CD1c-positive myeloid dendritic cell (primary cell): Measurements from ENCODE around the gene CCL18.
"Not testable (repeated sequence)": the region's sequence is repeated elsewhere in the genome, so short reads cannot be mapped to it uniquely, and the experiment has no call there.

Experiments
- DNase-seq: peaks from one replicate; pipeline ENCODE4 v3.0.0-alpha.2; 2016; ENCODE audit errors: extremely low spot score

Gene CCL18, protein sequence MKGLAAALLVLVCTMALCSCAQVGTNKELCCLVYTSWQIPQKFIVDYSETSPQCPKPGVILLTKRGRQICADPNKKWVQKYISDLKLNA

GRCh38 chr17:36063786-36064541 is at the start of gene CCL18:
CCL18 (plus strand) TSS chr17:36064272; CDS start chr17:36064343, 71 bp downstream.
- no peak for DNase-seq

- DNase-seq = no peak
Observed at GRCh38 chr17:36014946-36015345, 49.1 kb upstream of the CCL18 start.

DNA sequence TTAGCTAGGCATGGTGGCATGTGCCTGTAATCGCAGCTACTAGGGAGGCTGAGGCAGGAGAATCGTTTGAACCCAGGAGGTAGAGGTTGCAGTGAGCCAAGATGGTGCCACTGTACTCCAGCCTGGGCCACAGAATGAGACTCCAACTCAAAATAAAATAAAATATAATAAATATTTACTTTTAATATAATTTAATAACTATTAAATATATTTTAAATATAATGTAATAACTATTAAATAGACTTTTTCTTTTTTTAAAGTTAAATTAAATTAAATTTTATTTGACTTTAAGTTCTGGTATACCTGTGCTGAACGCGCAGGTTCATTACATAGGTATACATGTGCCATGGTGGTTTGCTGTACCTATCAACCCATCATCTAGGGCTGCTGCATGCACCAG is 48.2 kb upstream of the CCL18 start:
- not testable (repeated sequence) for DNase-seq

DNA sequence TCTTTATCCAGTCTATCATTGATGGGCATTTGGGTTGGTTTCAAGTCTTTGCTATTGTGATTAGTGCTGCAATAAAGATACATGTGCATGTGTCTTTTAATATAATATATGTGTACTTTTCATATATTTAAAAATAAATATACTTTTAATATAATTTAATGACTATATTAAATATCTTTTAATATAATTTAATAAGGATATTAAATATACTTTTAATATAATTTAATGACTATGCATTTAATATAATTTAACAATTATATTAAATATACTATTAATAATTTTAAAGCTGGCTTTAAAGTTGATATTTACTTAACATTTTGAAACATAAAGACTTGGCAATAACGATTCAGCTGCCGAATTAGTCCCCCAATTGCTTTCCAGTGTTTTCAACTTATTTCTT is 47.5 kb upstream of the CCL18 start:
- no peak for DNase-seq

GRCh38 chr17:36017799-36018198 is 46.3 kb upstream of the CCL18 start, which contains the start of gene CCL23:
CCL23 (minus strand) TSS chr17:36017972; CDS start chr17:36017897, 75 bp downstream.
- peak; percentile 65 for DNase-seq

- DNase-seq = no peak
Observed at GRCh38 chr17:36019423-36019822, 44.6 kb upstream of the CCL18 start.

DNA sequence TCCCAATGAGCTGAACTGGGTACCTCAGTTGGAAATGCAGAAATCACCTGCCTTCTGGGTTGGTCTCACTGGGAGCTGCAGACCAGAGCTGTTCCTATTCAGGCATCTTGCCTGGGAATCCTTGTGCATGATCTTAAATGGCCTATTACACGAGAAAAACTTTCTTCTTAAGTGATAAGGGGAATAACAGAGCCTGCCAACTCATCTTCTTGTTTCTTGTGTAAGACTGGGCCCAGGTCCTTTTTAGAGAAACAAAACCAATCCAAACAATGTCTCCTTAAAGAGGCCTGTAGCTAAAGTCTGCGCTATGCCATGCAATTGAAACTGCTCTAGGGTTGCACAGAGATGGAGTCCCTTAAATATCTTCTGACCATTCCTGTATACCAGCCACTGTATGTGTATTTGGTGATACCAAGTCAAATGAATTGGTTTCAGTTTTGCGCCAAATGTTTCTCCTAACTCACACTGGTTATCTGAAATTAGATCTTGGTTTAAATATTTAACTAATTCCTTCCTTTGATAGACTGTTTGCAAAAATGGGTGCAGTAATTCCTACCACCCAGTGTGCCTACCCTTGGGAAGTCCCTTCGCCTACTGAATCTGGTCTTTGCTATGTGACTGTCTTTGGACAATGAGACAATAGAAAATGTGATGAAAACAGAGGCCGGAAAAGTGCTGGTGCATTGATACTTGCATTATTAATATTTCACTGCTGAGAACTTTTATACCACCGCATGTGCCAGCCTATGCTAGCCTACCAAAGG is 39.8 kb upstream of the CCL18 start:
- no peak for DNase-seq

DNA sequence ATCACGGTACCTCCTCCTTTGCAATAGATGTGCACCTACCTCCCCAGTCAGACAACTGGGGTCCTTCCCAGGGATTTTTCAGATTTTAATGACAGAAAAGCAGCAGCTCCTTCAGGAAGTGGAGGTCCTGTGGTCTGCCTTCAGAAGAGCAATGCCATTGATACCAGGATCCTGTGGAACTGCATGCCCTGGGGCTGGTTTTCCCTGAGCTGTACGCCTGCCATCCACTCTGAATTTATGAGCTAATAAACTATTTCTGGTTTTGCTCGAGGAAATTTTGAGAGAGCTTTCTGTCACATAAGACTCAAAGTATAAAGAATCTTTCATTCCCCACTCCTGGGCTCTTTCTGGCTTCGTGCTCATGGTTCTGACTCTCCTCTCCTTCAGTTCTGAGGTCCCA is 36.3 kb upstream of the CCL18 start:
- DNase-seq = no peak

DNA sequence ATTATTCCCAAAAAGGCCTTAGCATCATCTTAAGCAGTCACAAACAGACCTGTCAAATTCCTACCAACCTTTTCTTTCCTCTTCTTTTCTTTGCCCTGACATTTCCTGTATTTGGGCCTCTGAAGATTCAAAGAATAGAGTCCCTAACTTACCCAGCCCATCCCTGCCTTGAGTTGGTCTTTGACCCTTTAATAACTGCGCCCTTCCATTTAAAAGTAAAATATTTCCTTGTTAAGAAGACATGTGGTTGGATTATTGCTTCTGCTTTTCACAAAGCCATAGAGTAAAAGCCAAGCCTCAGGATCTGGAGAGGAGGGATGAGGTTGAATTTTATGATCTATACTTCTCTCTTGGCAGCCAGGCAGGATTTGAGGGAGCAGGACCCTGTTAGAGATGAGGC is 33.1 kb upstream of the CCL18 start:
- DNase-seq = no peak

DNA sequence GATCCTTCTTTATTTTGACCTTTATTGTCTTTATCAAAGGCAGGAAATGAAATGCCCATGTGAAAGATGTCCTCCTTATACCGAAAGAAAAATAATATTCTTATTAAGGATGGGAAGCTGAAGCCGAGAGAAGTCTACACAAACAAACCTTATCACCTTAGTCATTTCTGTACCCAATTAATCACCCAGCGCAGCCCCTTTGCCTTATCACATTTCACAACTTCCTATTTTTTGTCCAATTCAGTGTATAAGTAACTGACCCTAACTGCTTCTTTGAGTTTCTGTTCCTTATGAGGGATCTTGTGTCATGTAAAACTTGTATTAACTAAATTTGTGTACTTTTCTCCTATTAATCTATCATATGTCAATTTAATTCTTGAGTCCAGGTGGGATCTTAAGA is 29.9 kb upstream of the CCL18 start:
- DNase-seq = peak; percentile 91

GRCh38 chr17:36036235-36036634 is 27.8 kb upstream of the CCL18 start:
- peak; percentile 90 for DNase-seq

DNA sequence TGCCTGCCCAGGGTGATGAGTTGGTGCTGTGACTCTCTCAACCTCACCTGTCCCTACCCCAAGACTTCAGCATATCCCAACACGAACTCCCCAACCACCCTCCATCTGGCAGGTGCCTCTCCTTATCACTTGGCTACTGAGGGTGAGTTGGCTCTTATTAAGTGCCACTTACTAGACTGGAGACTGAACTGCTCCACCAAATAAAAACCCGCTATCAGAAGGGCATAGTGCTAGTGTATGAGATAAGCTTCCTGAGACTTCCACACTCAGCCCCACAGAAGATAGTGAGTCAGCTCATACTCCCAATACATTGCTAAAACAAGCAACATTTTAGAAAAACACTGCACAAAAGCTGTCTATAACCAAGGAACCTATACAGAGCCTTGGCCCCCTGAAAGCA is 16.0 kb upstream of the CCL18 start:
- DNase-seq = no peak

GRCh38 chr17:36049643-36050042 is 14.4 kb upstream of the CCL18 start:
- no peak for DNase-seq

DNA sequence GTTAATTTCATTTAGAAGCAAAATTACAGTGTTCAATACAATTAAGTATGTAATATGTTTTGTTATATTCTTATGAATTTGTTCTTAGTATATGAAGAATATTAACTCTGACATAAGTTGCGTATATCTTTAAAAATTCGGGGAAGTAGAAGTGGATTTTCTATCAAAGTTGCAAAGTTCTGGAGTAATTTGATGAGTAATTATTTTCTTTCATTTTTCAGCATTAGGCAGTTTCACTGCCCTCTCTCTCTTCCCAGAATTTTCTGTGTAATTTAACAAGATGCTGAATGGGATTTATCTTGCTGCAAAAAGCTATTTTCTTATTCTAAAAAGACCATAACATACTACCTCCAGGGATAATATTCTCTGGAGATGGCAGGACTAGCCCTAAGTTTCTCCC is 8.9 kb upstream of the CCL18 start:
- DNase-seq = peak; percentile 52

GRCh38 chr17:36055921-36056520 is 8.1 kb upstream of the CCL18 start:
- DNase-seq = peak; percentile 80

DNA sequence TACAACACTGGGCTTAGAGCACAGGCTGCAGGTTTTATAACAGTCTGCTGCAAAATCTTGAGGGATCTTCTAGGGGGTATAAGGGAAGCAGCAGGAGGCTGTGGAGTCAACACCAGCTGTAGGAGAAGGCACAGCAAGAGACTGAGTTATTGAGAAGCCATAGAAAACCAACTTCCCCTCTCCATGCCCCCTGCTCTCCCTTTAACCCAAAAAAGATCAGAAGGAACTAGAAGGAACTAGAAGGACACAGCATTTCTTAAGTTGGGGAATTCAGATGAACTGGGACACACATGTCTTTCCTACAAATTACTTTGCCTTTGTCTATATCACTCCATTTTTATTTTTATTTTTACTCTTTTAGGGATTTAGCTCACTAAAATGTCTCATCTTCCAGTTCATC is 6.2 kb upstream of the CCL18 start:
- DNase-seq = peak; percentile 64

DNA sequence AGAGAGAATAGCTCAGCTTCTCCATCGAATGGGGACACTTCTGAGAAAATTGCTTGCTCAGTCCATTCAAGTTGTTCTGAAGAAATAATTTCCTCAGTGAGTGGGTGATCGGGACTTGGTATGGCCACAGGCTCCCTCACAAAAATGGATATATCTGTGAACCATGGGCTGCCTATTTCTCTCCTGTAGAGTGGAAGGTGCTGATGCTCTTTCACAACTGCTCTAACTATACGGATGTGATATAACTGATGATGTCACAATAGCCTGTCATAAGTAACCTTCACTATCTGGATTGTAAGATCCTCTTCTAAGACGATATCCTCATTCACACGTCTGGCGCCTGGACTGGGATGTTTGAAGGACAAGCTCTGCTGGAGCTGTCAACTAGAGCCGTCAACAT is 4.7 kb upstream of the CCL18 start:
- peak; percentile 65 for DNase-seq

DNA sequence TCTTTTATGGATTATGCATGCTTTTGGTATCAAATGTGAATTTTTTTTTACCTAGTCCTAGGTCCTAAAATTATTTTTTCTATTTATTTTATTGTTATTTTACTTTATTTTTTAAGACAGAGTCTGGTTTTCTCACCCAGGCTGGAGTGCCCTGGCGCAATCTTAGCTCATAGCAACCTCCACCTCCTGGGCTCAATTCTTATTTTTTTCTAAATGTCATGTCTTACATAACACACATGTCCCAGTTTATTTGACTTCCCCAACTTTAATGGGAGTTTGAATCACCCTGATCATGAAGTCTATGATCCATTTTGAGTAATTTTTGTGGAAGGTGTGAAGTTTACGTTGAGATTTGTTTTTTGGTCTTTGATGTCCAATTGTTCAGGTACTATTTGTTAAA is 3.3 kb upstream of the CCL18 start:
- peak; percentile 20 for DNase-seq

DNA sequence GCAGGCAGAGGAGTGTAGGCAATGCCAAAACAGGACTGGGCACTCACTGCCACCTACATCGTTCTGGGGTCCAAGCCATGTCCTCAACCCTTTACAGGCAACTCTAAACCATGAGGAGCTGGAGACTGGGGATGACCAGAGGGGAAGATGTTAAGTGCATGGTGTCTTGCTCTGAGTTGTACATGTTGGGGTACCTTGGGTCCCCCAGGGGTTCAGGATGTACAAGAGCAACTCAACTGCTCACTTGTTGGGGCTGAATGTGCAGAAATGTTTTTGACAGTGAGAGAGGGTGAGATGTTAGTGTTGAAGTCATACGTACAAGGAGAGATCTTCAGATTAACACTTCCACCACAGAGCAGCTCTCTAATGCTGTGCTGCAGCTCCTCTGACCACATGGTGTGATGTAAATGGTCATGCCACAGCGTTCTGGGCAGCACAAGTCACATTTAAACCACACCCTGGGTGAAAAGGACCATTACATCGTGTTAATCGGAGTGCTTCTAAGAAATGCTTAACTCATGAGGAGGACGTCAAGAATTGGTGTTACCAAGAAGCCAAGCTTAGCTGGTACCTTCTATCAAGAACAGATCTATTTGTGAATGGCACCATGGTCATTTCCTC is 2.4 kb downstream of the CCL18 start:
- DNase-seq = no peak

DNA sequence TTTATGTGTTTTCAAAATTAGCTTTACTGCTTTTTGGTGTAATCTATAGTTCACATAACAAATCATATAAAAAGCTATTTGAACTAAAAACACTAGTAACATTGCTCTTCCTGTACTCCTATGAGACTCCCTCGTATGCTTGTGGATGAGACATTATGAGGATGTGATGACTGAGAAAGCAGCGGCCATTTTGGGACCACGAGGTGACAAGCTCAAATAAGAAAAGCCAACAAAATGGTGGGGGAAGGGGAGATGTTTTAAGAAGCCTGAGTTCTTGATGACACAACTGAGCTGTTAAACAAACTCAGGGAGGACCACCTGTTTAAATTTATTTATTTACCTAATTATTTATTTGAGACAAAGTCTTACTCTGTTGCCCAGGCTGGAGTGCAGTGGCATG is 4.5 kb downstream of the CCL18 start:
- DNase-seq = no peak

- no peak for DNase-seq
Observed at GRCh38 chr17:36069136-36069535, 5.1 kb downstream of the CCL18 start.

DNA sequence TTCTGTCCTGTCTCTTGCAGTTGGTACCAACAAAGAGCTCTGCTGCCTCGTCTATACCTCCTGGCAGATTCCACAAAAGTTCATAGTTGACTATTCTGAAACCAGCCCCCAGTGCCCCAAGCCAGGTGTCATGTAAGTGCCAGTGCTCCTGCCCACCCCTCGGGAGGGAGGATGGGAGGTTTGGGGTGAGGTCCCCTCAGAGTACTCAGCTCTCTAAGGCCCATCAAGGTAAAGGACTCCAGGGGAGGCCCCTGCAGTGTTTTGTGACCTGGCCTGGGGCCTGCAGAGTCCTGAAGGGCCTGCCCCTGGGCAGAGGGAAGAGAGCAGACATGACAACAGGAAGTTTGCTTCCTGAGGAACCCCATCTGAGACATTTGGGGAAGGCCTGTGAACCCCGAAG is 6.4 kb downstream of the CCL18 start:
- DNase-seq = no peak
